ENCODE results near the gene RMRP. TPM values are rescaled to one million over a fixed set of nuclear protein-coding genes. Genes with fewer than 3 reads are reported as not detected.
A peak's percentile ranks its signal among the peaks of the same experiment; 100 is the strongest.

Gene RMRP
- total and polyA plus RNA-seq, 2 experiments from 2014 or later, result 15.3 to 8,626 TPM

- Histone ChIP-seq H3K27me3 (ENCODE audit: insufficient read depth) (peaks cover 4% of the 10 kb centered on the region; the same call in 1 of the 2 replicates), H3K4me3 (peak overlapping the region; percentile 59), H3K27ac (ENCODE audit: low read depth) (peak overlapping the region; percentile 20), H3K79me2 (replicated peaks; ENCODE audit: insufficient read depth) (no peaks in the 10 kb centered on the region), H3K4me1 (ENCODE audit: insufficient read depth) (peaks cover 8% of the 10 kb centered on the region; the same call in 1 of the 2 replicates), H3K4me2 (peak overlapping the region; percentile 78), H3K36me3 (ENCODE audit: insufficient read depth) (peaks cover 4% of the 10 kb centered on the region; the same call in 1 of the 2 replicates), H3F3A (replicated peaks; ENCODE audit: low read depth) (peaks cover 16% of the 10 kb centered on the region; the same call in 1 of the 2 replicates), H3K9me2 (ENCODE audit: insufficient read depth) (no peaks in the 10 kb centered on the region), H4K20me1 (replicated peaks; ENCODE audit: insufficient read depth) (no peaks in the 10 kb centered on the region; the same call in none of the 2 replicates), H2AFZ (peak overlapping the region; percentile 90)
- ATAC-seq, result peak; percentile 5
- H3K9me3 Mint-ChIP-seq, result peaks cover 3% of the 10 kb centered on the region; the same call in 2 of the 3 replicates
- peaks cover 34% of the 10 kb centered on the region for H3K36me3 Mint-ChIP-seq (ENCODE audit: low read depth)
- peaks cover 29% of the 10 kb centered on the region for H3K27me3 Mint-ChIP-seq (ENCODE audit: insufficient read depth, low read depth, poor library complexity)
- H3K27ac Mint-ChIP-seq, result peak overlapping the region; percentile 100
- peaks cover 30% of the 10 kb centered on the region for H3K4me1 Mint-ChIP-seq
- TF ChIP-seq ZNF331 (CRISPR knock-in tag; IDR thresholded peaks at IDR 0.05; ENCODE audit: low read depth), result no peak
- no peak for TF ChIP-seq ZNF462 (CRISPR knock-in tag; IDR thresholded peaks at IDR 0.05)
- no peak for TF ChIP-seq EZH2phosphoT487 (IDR thresholded peaks at IDR 0.05; ENCODE audit: unreplicated experiment)
- no peak for TF ChIP-seq EZH2 (IDR thresholded peaks at IDR 0.05; ENCODE audit: low read depth, unreplicated experiment)
- no peak for TF ChIP-seq STAT1 (IDR thresholded peaks at IDR 0.05; ENCODE audit: unreplicated experiment)
- no peak for TF ChIP-seq POLR2AphosphoS5 (IDR thresholded peaks at IDR 0.05; ENCODE audit: low read depth)
- no peak for TF ChIP-seq CTCF (conservative IDR thresholded peaks at IDR 0.05; ENCODE audit: low read depth in 2 of 2)
- no peak for TF ChIP-seq NANOG (IDR thresholded peaks at IDR 0.05; ENCODE audit: borderline replicate concordance)
- no peak for TF ChIP-seq CREB1 (CRISPR knock-in tag; IDR thresholded peaks at IDR 0.05; ENCODE audit: low read depth)
- peak overlapping the region; percentile 77 for H3K4me3 Mint-ChIP-seq
- no peak for DNase-seq (ENCODE audit: low spot score)
These were observed 831 bp downstream of the RMRP start for GRCh38 chr9:35656831-35657545.
